Right atrium auricular region (tissue), 2 donors: ENCODE measurements around the gene TMCO4. TPM values are rescaled to one million over a fixed set of nuclear protein-coding genes. Genes with fewer than 3 reads are reported as not detected.

Experiments used
- DNase-seq: peaks from one replicate; pipeline ENCODE4 v3.0.0-alpha.2; 2019; ENCODE audit warnings: low spot score
- H3K27ac ChIP-seq, 2 donors: fragments of 200-600 bp; sonication (generic); 1 replicate in 1 of 2; 2 replicates in 1 of 2; pipeline ENCODE4 v1.5.1; 2016 to 2019
- H3K27me3 ChIP-seq, 2 donors: fragments of 200-600 bp; sonication (generic); one replicate each; pipeline versions ENCODE4 v1.5.1 to v1.6.0; 2017 to 2019
- H3K36me3 ChIP-seq: fragments of 200-600 bp; sonication (generic); one replicate; pipeline ENCODE4 v1.5.1; 2016
- H3K4me1 ChIP-seq, 2 donors: fragments of 200-600 bp; sonication (generic); one replicate each; pipeline versions ENCODE4 v1.5.1 to v1.6.0; 2017 to 2019
- H3K4me3 ChIP-seq, 2 donors: fragments of 200-600 bp; sonication (generic); 1 replicate in 1 of 2; 2 replicates in 1 of 2; pipeline ENCODE4 v1.5.1; 2017 to 2019; ENCODE audit warnings: mild to moderate bottlenecking in 1 of 2, moderate library complexity in 1 of 2
- H3K9me3 ChIP-seq, 2 donors: fragments of 200-600 bp; sonication (generic); one replicate each; pipeline ENCODE4 v1.5.1; 2019
- total RNA-seq, 2 donors: library from RNA; depleted of rRNA; stranded (reverse); fragments of >200 nt; gene quantifications; one replicate each; pipeline ENCODE4 v1.1.0, GENCODE V29; 2016
- TF ChIP-seq, protein P1 (sequence below), 2 donors: fragments of 200-600 bp; sonication (generic); IDR thresholded peaks; one replicate each; pipeline ENCODE4 v1.5.1; 2019; ENCODE audit warnings: antibody characterized with exemption in 2 of 2

Gene TMCO4
- total RNA-seq, 2 donors from 2014 or later, result 5.7 to 10.7 TPM

DNA sequence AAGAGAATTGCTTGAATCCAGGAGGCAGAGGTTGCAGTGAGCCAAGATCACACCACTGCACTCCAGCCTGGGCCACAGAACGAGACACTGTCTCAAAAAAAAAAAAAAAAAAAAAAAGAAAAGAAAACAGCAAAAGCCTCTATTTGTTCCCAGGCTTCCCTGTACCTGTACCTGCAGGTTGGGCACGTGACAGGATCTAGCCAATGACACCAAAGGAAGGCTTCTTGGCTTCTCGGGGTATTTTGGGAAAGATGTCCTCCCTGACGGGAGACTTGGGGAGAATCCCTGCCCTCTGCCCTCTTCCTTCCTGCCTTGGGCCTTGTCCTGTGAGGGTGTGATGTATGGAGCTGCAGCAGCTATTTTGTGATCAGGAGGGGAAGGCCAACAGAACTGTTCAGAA lies 22.8 kb downstream of the TMCO4 start:
- Histone ChIP-seq H3K36me3 (peaks cover 13% of the 10 kb centered on the region), H3K27ac (no peak overlapping the region), H3K4me1 (no peaks in the 10 kb centered on the region), H3K9me3 (no peaks in the 10 kb centered on the region), H3K27me3 (no peaks in the 10 kb centered on the region), H3K4me3 (no peak overlapping the region)
- no peak for DNase-seq
- TF ChIP-seq, protein P1, sequence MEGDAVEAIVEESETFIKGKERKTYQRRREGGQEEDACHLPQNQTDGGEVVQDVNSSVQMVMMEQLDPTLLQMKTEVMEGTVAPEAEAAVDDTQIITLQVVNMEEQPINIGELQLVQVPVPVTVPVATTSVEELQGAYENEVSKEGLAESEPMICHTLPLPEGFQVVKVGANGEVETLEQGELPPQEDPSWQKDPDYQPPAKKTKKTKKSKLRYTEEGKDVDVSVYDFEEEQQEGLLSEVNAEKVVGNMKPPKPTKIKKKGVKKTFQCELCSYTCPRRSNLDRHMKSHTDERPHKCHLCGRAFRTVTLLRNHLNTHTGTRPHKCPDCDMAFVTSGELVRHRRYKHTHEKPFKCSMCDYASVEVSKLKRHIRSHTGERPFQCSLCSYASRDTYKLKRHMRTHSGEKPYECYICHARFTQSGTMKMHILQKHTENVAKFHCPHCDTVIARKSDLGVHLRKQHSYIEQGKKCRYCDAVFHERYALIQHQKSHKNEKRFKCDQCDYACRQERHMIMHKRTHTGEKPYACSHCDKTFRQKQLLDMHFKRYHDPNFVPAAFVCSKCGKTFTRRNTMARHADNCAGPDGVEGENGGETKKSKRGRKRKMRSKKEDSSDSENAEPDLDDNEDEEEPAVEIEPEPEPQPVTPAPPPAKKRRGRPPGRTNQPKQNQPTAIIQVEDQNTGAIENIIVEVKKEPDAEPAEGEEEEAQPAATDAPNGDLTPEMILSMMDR (IDR thresholded peaks at IDR 0.05), result no peak

GRCh38 chr1:19776287-19776686 lies 23.4 kb downstream of the TMCO4 start:
- Histone ChIP-seq H3K4me3 (no peak overlapping the region), H3K36me3 (peaks cover 14% of the 10 kb centered on the region), H3K4me1 (no peaks in the 10 kb centered on the region), H3K27me3 (no peaks in the 10 kb centered on the region), H3K9me3 (no peaks in the 10 kb centered on the region), H3K27ac (no peak overlapping the region)
- TF ChIP-seq, protein P1 (IDR thresholded peaks at IDR 0.05), result no peak
- DNase-seq, result no peak

- Histone ChIP-seq H3K36me3 (peaks cover 19% of the 10 kb centered on the region), H3K27ac (no peak overlapping the region)
- TF ChIP-seq, protein P1 (IDR thresholded peaks at IDR 0.05), result no peak
Measured at GRCh38 chr1:19775831-19776230, 23.9 kb downstream of the TMCO4 start.

DNA sequence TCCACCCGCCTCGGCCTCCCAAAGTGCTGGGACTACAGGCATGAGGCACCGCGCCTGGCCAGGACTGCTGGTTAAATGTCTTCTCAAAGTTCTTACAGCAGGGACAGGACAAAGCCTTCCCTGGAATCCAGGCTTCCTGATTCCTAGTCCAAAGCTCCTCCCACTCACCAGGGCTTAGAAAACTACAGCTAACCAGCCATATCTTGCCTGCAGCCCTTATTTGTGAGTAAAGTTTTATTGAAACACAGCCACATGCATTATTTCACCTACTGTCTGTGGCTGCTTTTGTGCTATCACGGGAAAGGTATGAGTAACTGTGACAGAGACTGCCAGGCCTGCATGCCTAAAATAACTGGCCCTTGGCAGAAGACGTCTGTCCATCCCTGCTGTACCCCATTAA lies 24.4 kb downstream of the TMCO4 start:
- no peak for DNase-seq
- Histone ChIP-seq H3K9me3 (no peaks in the 10 kb centered on the region), H3K4me1 (no peaks in the 10 kb centered on the region), H3K36me3 (peaks cover 20% of the 10 kb centered on the region), H3K27ac (no peak overlapping the region), H3K4me3 (no peak overlapping the region), H3K27me3 (no peaks in the 10 kb centered on the region)
- TF ChIP-seq, protein P1 (IDR thresholded peaks at IDR 0.05), result no peak

More at GRCh38 chr1:19775831-19776230, 23.9 kb downstream of the TMCO4 start:
- Histone ChIP-seq H3K4me3 (no peak overlapping the region), H3K27me3 (no peaks in the 10 kb centered on the region), H3K9me3 (no peaks in the 10 kb centered on the region), H3K4me1 (no peaks in the 10 kb centered on the region)
- DNase-seq, result no peak

DNA sequence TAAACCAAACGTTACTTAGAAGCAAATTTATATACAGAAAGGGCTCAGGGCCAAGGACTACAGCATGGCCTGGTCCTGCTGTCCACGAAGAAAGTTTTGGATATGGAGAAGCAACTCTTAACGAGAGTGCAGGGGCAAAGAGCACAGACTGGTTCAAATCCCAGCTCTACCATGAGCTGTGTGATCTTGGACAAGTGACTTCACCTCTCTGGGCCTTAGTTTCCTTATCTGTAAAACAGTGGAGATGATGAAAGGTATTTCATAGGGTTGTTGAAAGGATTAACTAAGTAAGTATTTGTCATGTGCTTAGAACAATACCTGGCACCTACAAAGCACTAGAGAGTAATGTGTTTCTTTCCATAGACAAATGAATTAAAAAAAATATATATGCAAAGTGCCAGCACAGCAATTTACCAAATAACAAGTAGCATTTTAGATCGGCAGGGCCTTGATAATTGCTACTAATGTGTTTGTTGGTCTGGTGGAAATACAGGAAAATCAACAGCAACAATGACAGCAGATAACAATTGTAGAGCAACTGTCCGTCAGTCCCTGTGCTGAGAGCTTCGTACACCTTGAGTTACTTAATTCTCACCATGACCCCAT lies 25.4 kb downstream of the TMCO4 start:
- DNase-seq, result no peak
- peaks cover 11% of the 10 kb centered on the region for H3K36me3 ChIP-seq
- H3K27me3 ChIP-seq, result no peaks in the 10 kb centered on the region
- H3K9me3 ChIP-seq, result no peaks in the 10 kb centered on the region
- H3K4me3 ChIP-seq, result no peak overlapping the region
- TF ChIP-seq, protein P1 (IDR thresholded peaks at IDR 0.05), result no peak
- no peaks in the 10 kb centered on the region for H3K4me1 ChIP-seq
- no peak overlapping the region for H3K27ac ChIP-seq

- Histone ChIP-seq H3K4me1 (no peaks in the 10 kb centered on the region), H3K36me3 (peaks cover 11% of the 10 kb centered on the region), H3K9me3 (no peaks in the 10 kb centered on the region), H3K27ac (no peak overlapping the region), H3K4me3 (no peak overlapping the region), H3K27me3 (no peaks in the 10 kb centered on the region)
- DNase-seq, result no peak
- TF ChIP-seq, protein P1 (IDR thresholded peaks at IDR 0.05), result no peak
Measured at GRCh38 chr1:19773485-19773884, 26.2 kb downstream of the TMCO4 start.
